Measurements from ENCODE around the gene SLC16A5.
A peak's percentile ranks its signal among the peaks of the same experiment; 100 is the strongest.

SLC16A5 gene

DNA sequence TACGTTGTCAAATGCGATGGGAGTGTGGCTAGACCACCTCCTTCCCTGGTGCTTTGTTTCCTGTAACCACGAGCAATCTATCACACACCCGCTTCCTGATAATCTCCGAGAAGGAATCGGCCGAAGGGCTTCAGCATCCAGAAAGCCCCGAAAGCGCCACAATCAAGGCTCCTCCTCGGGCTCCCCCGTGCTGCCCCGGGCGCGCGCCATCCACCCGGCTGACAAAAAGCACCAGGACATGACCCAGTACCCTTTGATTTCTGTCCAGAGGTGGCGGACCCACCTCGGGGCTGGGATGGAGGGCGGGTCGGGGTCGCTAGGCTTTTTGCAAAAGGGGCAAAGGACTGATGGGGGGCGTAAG lies 21.3 kb downstream of the SLC16A5 start:
- DNase-seq (ENCODE audit: extremely low spot score) = no peak
- TF ChIP-seq ZNF384 (IDR thresholded peaks at IDR 0.05) = no peak
- CTCF ChIA-PET = interaction anchor here (0.7 to 2.2 kb wide), 2 partner anchors 162 to 221 kb away, joined by 3 to 5 read pairs; partner anchors contain the start of gene MIF4GD
- POLR2A ChIA-PET = interaction anchor here (0.6 to 2.7 kb wide), 29 partner anchors 11 to 229 kb away, joined by 3 to 21 read pairs (median 4); partner anchors contain the start of genes ATP5PD, HID1, JPT1 and KCTD2

DNA sequence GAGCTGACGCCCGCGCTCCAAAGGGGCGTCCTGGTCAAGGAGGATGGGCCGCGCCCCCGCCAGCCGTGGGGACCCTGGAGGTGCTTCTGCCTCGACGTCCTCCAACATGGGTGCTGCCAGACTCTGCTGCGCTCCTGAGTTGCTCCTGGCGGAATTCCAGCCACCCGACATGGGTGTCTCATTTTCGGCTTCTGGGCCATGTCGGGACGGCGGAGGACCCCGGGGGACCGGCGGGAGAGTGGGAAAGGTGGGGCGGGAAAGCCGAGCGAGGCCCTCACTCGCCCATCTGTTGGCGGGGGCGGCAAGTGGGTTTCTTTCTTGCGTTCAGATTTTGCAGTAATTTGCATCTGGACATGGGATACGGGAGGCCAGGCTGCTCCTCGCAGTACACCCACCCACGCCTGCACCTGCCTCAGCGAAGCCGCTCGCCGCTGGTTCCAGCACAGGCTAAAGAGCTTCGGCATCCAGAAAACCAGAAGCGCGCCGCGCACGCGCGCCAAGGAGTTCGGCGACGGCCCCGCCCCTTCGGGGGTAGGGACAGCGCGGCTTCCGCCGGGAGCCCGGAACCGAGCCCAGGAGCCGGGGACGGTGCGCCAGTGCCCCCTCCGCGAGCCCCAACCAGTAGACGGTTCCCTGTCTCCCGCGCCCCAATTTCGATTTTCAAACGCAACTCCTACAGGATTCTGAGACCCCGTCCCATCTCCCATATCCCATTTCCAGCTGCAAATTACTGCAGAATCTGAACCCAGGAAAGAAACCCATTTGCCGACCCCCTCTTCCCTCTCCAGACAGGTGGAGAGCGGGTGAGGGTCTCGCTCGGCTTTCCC lies 21.9 kb downstream of the SLC16A5 start, which contains the start of gene ARMC7:
Gene ARMC7 (plus strand): TSS at position 563 of the 827 bp plus-strand sequence. CDS start 320 bp downstream, outside the sequence.
- CTCF ChIA-PET = interaction anchor here (0.7 to 2.2 kb wide), 3 partner anchors 131 to 221 kb away, joined by 3 to 5 read pairs (median 5); partner anchors contain the start of gene MIF4GD
- peak; percentile 95 for DNase-seq (ENCODE audit: extremely low spot score)
- POLR2A ChIA-PET = interaction anchor here (0.6 to 2.7 kb wide), 40 partner anchors 11 to 235 kb away, joined by 3 to 21 read pairs (median 4); partner anchors contain the start of genes ATP5PD, CDR2L, GGA3 and HID1
- TF ChIP-seq CTBP1 (IDR thresholded peaks at IDR 0.05; ENCODE audit: borderline replicate concordance) (no peak), L3MBTL2 (conservative IDR thresholded peaks at IDR 0.05) (peak; percentile 78), ZNF384 (IDR thresholded peaks at IDR 0.05) (no peak), ARNT (IDR thresholded peaks at IDR 0.05) (no peak)

DNA sequence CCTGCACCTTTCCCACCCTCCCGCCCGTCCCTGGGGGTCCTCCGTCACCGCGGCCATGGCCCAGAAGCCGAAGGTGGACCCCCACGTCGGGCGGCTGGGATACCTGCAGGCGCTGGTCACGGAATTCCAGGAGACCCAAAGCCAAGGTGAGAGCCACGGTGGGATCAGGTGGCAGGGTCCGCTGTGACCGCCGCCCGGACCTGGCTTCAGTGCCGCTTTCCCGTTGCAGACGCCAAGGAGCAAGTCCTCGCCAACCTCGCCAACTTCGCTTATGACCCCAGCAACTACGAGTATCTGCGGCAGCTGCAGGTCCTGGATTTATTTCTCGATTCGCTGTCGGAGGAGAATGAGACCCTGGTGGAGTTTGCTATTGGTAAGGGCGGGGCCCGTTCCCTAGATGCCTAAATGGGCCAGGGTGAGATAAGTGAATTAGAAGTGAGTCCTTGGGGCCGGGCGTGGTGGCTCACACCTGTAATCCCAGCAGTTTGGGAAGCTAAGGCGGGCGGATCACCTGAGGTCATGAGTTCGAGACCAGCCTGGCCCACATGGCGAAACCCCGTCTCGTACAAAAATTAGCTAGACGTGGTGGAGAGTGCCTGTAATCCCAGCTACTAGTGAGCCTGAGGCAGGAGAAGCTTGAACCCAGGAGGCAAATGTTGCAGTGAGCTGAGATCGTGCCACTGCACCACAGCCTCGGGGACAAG lies 22.6 kb downstream of the SLC16A5 start:
- ChIA-PET POLR2A (interaction anchor here (0.6 to 2.7 kb wide), 38 partner anchors 10 to 236 kb away, joined by 3 to 21 read pairs (median 4); partner anchors contain the start of genes ATP5PD, CDR2L, GGA3 and HID1), CTCF (interaction anchor here (0.6 to 2.2 kb wide), 4 partner anchors 52 to 161 kb away, joined by 3 to 5 read pairs (median 4); partner anchors contain the start of gene MIF4GD)
- DNase-seq (ENCODE audit: extremely low spot score) = no peak
- no peak for TF ChIP-seq TARDBP (IDR thresholded peaks at IDR 0.05)
- no peak for TF ChIP-seq FOXK2 (IDR thresholded peaks at IDR 0.05)
- no peak for TF ChIP-seq CTBP1 (IDR thresholded peaks at IDR 0.05; ENCODE audit: borderline replicate concordance)
- TF ChIP-seq HDGF (IDR thresholded peaks at IDR 0.05; ENCODE audit: borderline replicate concordance) = no peak
- TF ChIP-seq NFRKB (IDR thresholded peaks at IDR 0.05) = no peak
- TF ChIP-seq, protein P1, sequence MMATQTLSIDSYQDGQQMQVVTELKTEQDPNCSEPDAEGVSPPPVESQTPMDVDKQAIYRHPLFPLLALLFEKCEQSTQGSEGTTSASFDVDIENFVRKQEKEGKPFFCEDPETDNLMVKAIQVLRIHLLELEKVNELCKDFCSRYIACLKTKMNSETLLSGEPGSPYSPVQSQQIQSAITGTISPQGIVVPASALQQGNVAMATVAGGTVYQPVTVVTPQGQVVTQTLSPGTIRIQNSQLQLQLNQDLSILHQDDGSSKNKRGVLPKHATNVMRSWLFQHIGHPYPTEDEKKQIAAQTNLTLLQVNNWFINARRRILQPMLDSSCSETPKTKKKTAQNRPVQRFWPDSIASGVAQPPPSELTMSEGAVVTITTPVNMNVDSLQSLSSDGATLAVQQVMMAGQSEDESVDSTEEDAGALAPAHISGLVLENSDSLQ (IDR thresholded peaks at IDR 0.05) = no peak
- no peak for TF ChIP-seq L3MBTL2 (conservative IDR thresholded peaks at IDR 0.05)
- no peak for TF ChIP-seq SUZ12 (IDR thresholded peaks at IDR 0.05)
- no peak for TF ChIP-seq ARNT (IDR thresholded peaks at IDR 0.05)
- TF ChIP-seq SP1 (IDR thresholded peaks at IDR 0.05) = no peak
- no peak; the same call in 1 of the 2 replicates for TF ChIP-seq ZNF384 (IDR thresholded peaks at IDR 0.05)

DNA sequence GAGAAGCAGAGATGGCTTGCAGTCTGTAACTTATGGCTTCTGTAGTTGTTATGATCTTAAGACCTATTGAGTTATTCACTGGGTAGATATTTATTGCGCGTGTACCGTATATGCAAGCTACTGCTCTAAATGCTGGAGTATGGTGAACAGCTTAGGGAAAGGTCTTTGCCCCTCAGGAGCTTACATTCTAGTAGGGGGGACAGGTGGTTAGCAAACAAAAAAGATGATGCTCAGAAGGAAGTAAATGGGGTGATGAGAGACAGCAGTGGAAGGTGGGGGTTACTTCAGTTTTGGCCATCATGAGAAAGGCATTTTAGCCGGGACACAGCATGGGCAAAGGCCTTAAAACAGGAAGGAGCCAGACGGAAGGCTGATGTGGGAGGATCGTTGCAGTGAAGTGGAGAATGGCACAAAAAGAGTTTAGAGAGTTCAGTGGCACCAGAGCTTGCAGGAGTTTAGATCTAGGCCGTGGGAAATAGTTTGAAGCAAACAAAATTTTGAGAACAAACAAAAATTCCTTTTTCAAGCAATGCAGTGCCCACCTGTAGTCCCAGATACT lies 24.1 kb downstream of the SLC16A5 start:
- POLR2A ChIA-PET = interaction anchor here (0.9 kb wide), 1 partner anchor 17 kb away, joined by 3 read pairs; no protein-coding TSS in a partner anchor
- DNase-seq (ENCODE audit: extremely low spot score) = no peak
- CTCF ChIA-PET = interaction anchor here (0.6 kb wide), 1 partner anchor 59 kb away, joined by 3 read pairs; no protein-coding TSS in a partner anchor
- TF ChIP-seq LEF1 (IDR thresholded peaks at IDR 0.05; ENCODE audit: borderline replicate concordance) (no peak), ARNT (IDR thresholded peaks at IDR 0.05) (no peak), TARDBP (IDR thresholded peaks at IDR 0.05) (no peak), L3MBTL2 (conservative IDR thresholded peaks at IDR 0.05) (no peak), NFRKB (IDR thresholded peaks at IDR 0.05) (no peak), CTBP1 (IDR thresholded peaks at IDR 0.05; ENCODE audit: borderline replicate concordance) (no peak), ELF4 (IDR thresholded peaks at IDR 0.05) (no peak), SUZ12 (IDR thresholded peaks at IDR 0.05) (no peak), HDGF (IDR thresholded peaks at IDR 0.05; ENCODE audit: borderline replicate concordance) (no peak), BHLHE40 (IDR thresholded peaks at IDR 0.05; ENCODE audit: borderline replicate concordance) (no peak), FOXK2 (IDR thresholded peaks at IDR 0.05) (no peak), FOXA1 (IDR thresholded peaks at IDR 0.05) (no peak), FOXM1 (IDR thresholded peaks at IDR 0.05; ENCODE audit: borderline replicate concordance) (no peak), SP1 (IDR thresholded peaks at IDR 0.05) (no peak), ZNF384 (IDR thresholded peaks at IDR 0.05) (no peak; the same call in 1 of the 2 replicates)
- TF ChIP-seq, protein P1 (IDR thresholded peaks at IDR 0.05) = no peak

DNA sequence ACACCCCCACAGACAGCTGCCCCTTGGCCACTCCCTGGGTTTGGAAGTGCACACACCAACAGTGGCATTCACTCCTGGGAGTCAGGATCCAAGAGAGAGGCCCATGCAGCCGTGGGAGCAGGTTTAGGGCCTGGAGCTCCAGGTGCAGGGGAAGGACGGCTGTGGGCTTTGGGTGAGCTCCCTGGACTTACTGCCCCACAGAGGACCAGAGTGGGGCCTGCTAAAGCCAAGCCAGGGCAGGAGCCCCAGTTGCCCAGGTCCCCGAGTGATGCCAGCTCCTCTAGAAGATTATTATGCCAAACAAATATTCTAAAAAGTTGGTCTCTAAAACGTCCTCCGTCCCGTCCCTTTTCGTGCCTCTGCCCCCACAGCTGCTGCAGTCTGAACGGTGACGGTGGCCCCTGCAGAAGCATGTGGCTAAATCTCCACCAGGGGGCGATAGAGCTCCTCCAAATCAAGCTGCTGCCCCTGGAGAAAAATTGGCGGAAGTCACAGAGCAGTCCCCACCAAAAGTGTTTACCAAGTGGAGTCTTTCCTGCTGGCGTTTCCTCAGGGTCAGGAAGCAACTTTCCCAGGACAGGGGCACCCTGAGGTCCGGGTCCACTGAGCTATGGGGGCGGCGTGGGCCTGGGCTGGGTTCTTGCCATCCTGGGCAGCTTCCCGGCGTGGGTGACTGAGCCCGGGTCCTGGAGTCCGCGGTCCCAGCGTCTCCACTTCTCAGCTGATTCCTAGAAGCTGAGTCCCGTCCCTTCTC lies 26.2 kb downstream of the SLC16A5 start:
- DNase-seq (ENCODE audit: extremely low spot score) = peak; percentile 83
- CTCF ChIA-PET = interaction anchor here (0.6 to 3.0 kb wide), 32 partner anchors 8 to 298 kb away, joined by 3 to 44 read pairs (median 5); partner anchors contain the start of genes MIF4GD, MRPL58, NT5C and NUP85
- POLR2A ChIA-PET = interaction anchor here (0.7 to 6.5 kb wide), 13 partner anchors 11 to 241 kb away, joined by 3 to 68 read pairs (median 3); partner anchors contain the start of genes ATP5PD, FDXR, NT5C and NUP85
- no peak for TF ChIP-seq ZNF384 (IDR thresholded peaks at IDR 0.05)
- TF ChIP-seq L3MBTL2 (conservative IDR thresholded peaks at IDR 0.05) = no peak
- TF ChIP-seq FOXM1 (IDR thresholded peaks at IDR 0.05; ENCODE audit: borderline replicate concordance) = no peak
- no peak for TF ChIP-seq ELF4 (IDR thresholded peaks at IDR 0.05)
- no peak for TF ChIP-seq FOXA1 (IDR thresholded peaks at IDR 0.05)
- TF ChIP-seq, protein P1 (IDR thresholded peaks at IDR 0.05) = no peak
- TF ChIP-seq LEF1 (IDR thresholded peaks at IDR 0.05; ENCODE audit: borderline replicate concordance) = no peak
- TF ChIP-seq SP1 (IDR thresholded peaks at IDR 0.05) = no peak
- TF ChIP-seq FOXK2 (IDR thresholded peaks at IDR 0.05) = no peak
- TF ChIP-seq CTBP1 (IDR thresholded peaks at IDR 0.05; ENCODE audit: borderline replicate concordance) = no peak
- TF ChIP-seq HDGF (IDR thresholded peaks at IDR 0.05; ENCODE audit: borderline replicate concordance) = no peak
- TF ChIP-seq SUZ12 (IDR thresholded peaks at IDR 0.05) = no peak
- no peak for TF ChIP-seq ARNT (IDR thresholded peaks at IDR 0.05)
- TF ChIP-seq NFRKB (IDR thresholded peaks at IDR 0.05) = no peak
- no peak for TF ChIP-seq TARDBP (IDR thresholded peaks at IDR 0.05)

All from HEK293T (cell line).